H9 (cell line): ENCODE results near the gene FSIP1. TPM values are rescaled to one million over a fixed set of nuclear protein-coding genes. Genes with fewer than 3 reads are reported as not detected.

Experiments
- DNase-seq: peaks from one replicate; pipeline ENCODE4 v3.0.0-alpha.2; 2017
- H2AFZ ChIP-seq: one replicate; pipeline ENCODE4 v1.6.1; 2013; ENCODE audit warnings: mild to moderate bottlenecking, low read length, control low read depth, moderate library complexity
- H2AK5ac ChIP-seq: 2 replicates; pipeline ENCODE4 v1.6.1; 2013; ENCODE audit warnings: low read length, control low read depth, mixed read lengths; ENCODE audit not compliant: insufficient read length
- H2BK120ac ChIP-seq: one replicate; pipeline ENCODE4 v1.6.1; 2013; ENCODE audit warnings: low read depth, mild to moderate bottlenecking, low read length, control low read depth, inconsistent platforms; ENCODE audit not compliant: poor library complexity, severe bottlenecking
- H2BK12ac ChIP-seq: 2 replicates; pipeline ENCODE4 v1.6.1; 2013; ENCODE audit warnings: low read length, control low read depth, mixed read lengths, low read depth; ENCODE audit not compliant: insufficient read length
- H2BK15ac ChIP-seq: 2 replicates; pipeline ENCODE4 v1.6.1; 2013; ENCODE audit warnings: low read depth, low read length, control low read depth
- H2BK20ac ChIP-seq: one replicate; pipeline ENCODE4 v1.6.1; 2013; ENCODE audit warnings: low read depth, mild to moderate bottlenecking, low read length, control low read depth, inconsistent platforms; ENCODE audit not compliant: poor library complexity, severe bottlenecking
- H2BK5ac ChIP-seq: 2 replicates; pipeline ENCODE4 v1.6.1; 2013; ENCODE audit warnings: low read length, control low read depth, mixed read lengths; ENCODE audit not compliant: insufficient read length
- H3K14ac ChIP-seq: 2 replicates; pipeline ENCODE4 v1.6.1; 2013; ENCODE audit warnings: low read length, control low read depth; ENCODE audit not compliant: insufficient read depth
- H3K18ac ChIP-seq: 2 replicates; pipeline ENCODE4 v1.6.1; 2013; ENCODE audit warnings: low read depth, mild to moderate bottlenecking, mixed read lengths, low read length, control low read depth; ENCODE audit not compliant: insufficient read length
- H3K23ac ChIP-seq: 2 replicates; pipeline ENCODE4 v1.6.1; 2013; ENCODE audit warnings: low read length, control low read depth, mixed read lengths, low read depth; ENCODE audit not compliant: insufficient read length
- H3K23me2 ChIP-seq: 2 replicates; pipeline ENCODE4 v1.6.1; 2013; ENCODE audit warnings: low read depth, mild to moderate bottlenecking, mixed read lengths, low read length, control low read depth; ENCODE audit not compliant: insufficient read length, poor library complexity, severe bottlenecking
- H3K27ac ChIP-seq: 2 replicates; pipeline ENCODE4 v1.5.1; 2013; ENCODE audit warnings: low read length, control low read depth, mixed read lengths, low read depth; ENCODE audit not compliant: insufficient read length
- H3K27me3 ChIP-seq: 2 replicates; pipeline ENCODE4 v1.6.1; 2013; ENCODE audit warnings: low read length, control low read depth, inconsistent platforms; ENCODE audit not compliant: insufficient read depth
- H3K4ac ChIP-seq: 2 replicates; pipeline ENCODE4 v1.6.1; 2013; ENCODE audit warnings: low read depth, mild to moderate bottlenecking, control low read depth, inconsistent platforms, low read length, moderate library complexity
- H3K4me1 ChIP-seq: 2 replicates; pipeline ENCODE4 v1.6.1; 2013; ENCODE audit warnings: low read length, control low read depth, inconsistent platforms; ENCODE audit not compliant: insufficient read depth
- H3K4me2 ChIP-seq: 2 replicates; pipeline ENCODE4 v1.6.1; 2013; ENCODE audit warnings: low read length, control low read depth, mixed read lengths; ENCODE audit not compliant: insufficient read length, insufficient read depth
- H3K56ac ChIP-seq: 2 replicates; pipeline ENCODE4 v1.6.1; 2013; ENCODE audit warnings: low read depth, mild to moderate bottlenecking, mixed read lengths, low read length, control low read depth; ENCODE audit not compliant: insufficient read length
- H3K79me1 ChIP-seq: 2 replicates; pipeline ENCODE4 v1.6.1; 2013; ENCODE audit warnings: low read depth, mild to moderate bottlenecking, moderate library complexity, low read length, control low read depth, inconsistent platforms; ENCODE audit not compliant: insufficient read depth, poor library complexity, severe bottlenecking
- H3K79me2 ChIP-seq: 2 replicates; pipeline ENCODE4 v1.6.1; 2013; ENCODE audit warnings: low read length, control low read depth, inconsistent platforms; ENCODE audit not compliant: insufficient read depth
- H3K9ac ChIP-seq: 2 replicates; pipeline ENCODE4 v1.6.1; 2013; ENCODE audit warnings: low read length, control low read depth, mixed read lengths; ENCODE audit not compliant: insufficient read length; ENCODE audit errors: extremely low read depth
- H3K9me3 ChIP-seq: one replicate; pipeline ENCODE4 v1.6.1; 2013; ENCODE audit warnings: low read depth, low read length, inconsistent platforms; ENCODE audit not compliant: control insufficient read depth
- H3T11ph ChIP-seq: one replicate; pipeline ENCODE4 v1.6.1; 2013; ENCODE audit warnings: mild to moderate bottlenecking, low read length, control low read depth, inconsistent platforms
- H4K20me1 ChIP-seq: one replicate; pipeline ENCODE4 v1.6.1; 2013; ENCODE audit not compliant: control insufficient read depth, insufficient read length, insufficient read depth
- H4K5ac ChIP-seq: 2 replicates; pipeline ENCODE4 v1.6.1; 2013; ENCODE audit warnings: low read depth, mild to moderate bottlenecking, mixed read lengths, low read length, control low read depth; ENCODE audit not compliant: insufficient read length
- H4K8ac ChIP-seq: replicated peaks from 2 replicates; pipeline ENCODE4 v1.6.1; 2013; ENCODE audit warnings: low read length, control low read depth, mixed read lengths, low read depth; ENCODE audit not compliant: insufficient read length
- H4K91ac ChIP-seq: 2 replicates; pipeline ENCODE4 v1.6.1; 2013; ENCODE audit warnings: low read depth, mild to moderate bottlenecking, moderate library complexity, mixed read lengths, low read length, control low read depth; ENCODE audit not compliant: insufficient read length
- H3K27ac Mint-ChIP-seq, 3 experiments: 2 replicates in 2 of 3; 3 replicates in 1 of 3; pipeline ENCODE4 v1.8.0; 2020 to 2021; ENCODE audit warnings: mixed read lengths in 3 of 3, mild to moderate bottlenecking in 1 of 3, moderate library complexity in 1 of 3
- H3K27me3 Mint-ChIP-seq: 2 replicates; pipeline ENCODE4 v1.8.0; 2021; ENCODE audit warnings: low read depth, mild to moderate bottlenecking, moderate library complexity, mixed read lengths
- H3K36me3 Mint-ChIP-seq, 3 experiments: 2 replicates in 2 of 3; 3 replicates in 1 of 3; pipeline ENCODE4 v1.8.0; 2020 to 2021; ENCODE audit warnings: low read depth in 3 of 3, mixed read lengths in 3 of 3; ENCODE audit not compliant: insufficient read depth in 1 of 3
- H3K4me1 Mint-ChIP-seq, 2 experiments: 2 replicates each; pipeline ENCODE4 v1.8.0; 2020; ENCODE audit warnings: mixed read lengths in 2 of 2
- H3K4me3 Mint-ChIP-seq, 2 experiments: 2 replicates in 1 of 2; 3 replicates in 1 of 2; pipeline ENCODE4 v1.8.0; 2020 to 2021; ENCODE audit warnings: mild to moderate bottlenecking in 2 of 2, mixed read lengths in 2 of 2, moderate library complexity in 1 of 2
- H3K9me3 Mint-ChIP-seq, 2 experiments: 2 replicates in 1 of 2; 3 replicates in 1 of 2; pipeline ENCODE4 v1.8.0; 2020; ENCODE audit warnings: mild to moderate bottlenecking in 2 of 2, mixed read lengths in 2 of 2, moderate library complexity in 1 of 2
- CTCF ChIP-seq: fragments of 200-600 bp; sonication (generic); conservative IDR thresholded peaks from 3 replicates; pipeline ENCODE4 v1.8.0; 2021; ENCODE audit warnings: antibody characterized with exemption, mild to moderate bottlenecking
- WGBS: extraction: QIAGEN DNeasy Blood & Tissue Kit; methylation state at CpG from one replicate; pipeline ENCODE4 v1.1.7; 2013; ENCODE audit warnings: missing lambda C conversion rate, low lambda C conversion rate, mixed read lengths; ENCODE audit not compliant: insufficient read length; ENCODE audit errors: extremely low coverage; 5-methylcytosine and 5-hydroxymethylcytosine counted together
- total RNA-seq: library from RNA; stranded (reverse); gene quantifications from 2 replicates; pipeline ENCODE4 v1.2.1, GENCODE V29; 2021

Gene FSIP1
- total RNA-seq, 1 experiment from 2014 or later, result 0.96 TPM

GRCh38 chr15:39645976-39646257, 136.7 kb downstream of the FSIP1 start:
- Histone ChIP-seq H2BK20ac (no peak overlapping the region), H3K27ac (no peak overlapping the region), H3K79me2 (no peaks in the 10 kb centered on the region), H3K9ac (no peak overlapping the region), H2BK12ac (no peak overlapping the region), H3K4me1 (no peaks in the 10 kb centered on the region), H2AK5ac (no peak overlapping the region), H4K91ac (no peak overlapping the region), H3K27me3 (no peaks in the 10 kb centered on the region), H4K5ac (no peak overlapping the region), H3K79me1 (no peaks in the 10 kb centered on the region), H3K4me2 (no peak overlapping the region), H3K23ac (no peak overlapping the region), H4K20me1 (no peaks in the 10 kb centered on the region), H3K14ac (no peak overlapping the region; the same call in 1 of the 2 replicates), H3K9me3 (no peaks in the 10 kb centered on the region), H2BK15ac (no peak overlapping the region), H3K23me2 (no peaks in the 10 kb centered on the region), H3K18ac (no peak overlapping the region), H3K4ac (no peak overlapping the region), H2BK120ac (no peak overlapping the region), H3T11ph (no peak overlapping the region), H3K56ac (no peak overlapping the region), H4K8ac (no peak overlapping the region), H2BK5ac (no peak overlapping the region), H2AFZ (no peak overlapping the region)
- no peak overlapping the region for H3K4me3 Mint-ChIP-seq
- H3K4me1 Mint-ChIP-seq, result peaks cover 9 to 24% of the 10 kb centered on the region in 2 experiments
- no peaks in the 10 kb centered on the region for H3K9me3 Mint-ChIP-seq
- no CpG with 5 or more reads among the region's 2 CpGs for WGBS
- H3K27ac Mint-ChIP-seq, result no peak overlapping the region; a peak in 1 of 7 replicates
- no peak for DNase-seq
- H3K27me3 Mint-ChIP-seq, result no peaks in the 10 kb centered on the region; the same call in 1 of the 2 replicates
- TF ChIP-seq CTCF, result no peak
- no peaks in the 10 kb centered on the region for H3K36me3 Mint-ChIP-seq
